Transverse colon (tissue), 4 donors: ENCODE results near the gene OXSR1. TPM values are rescaled to one million over a fixed set of nuclear protein-coding genes. Genes with fewer than 3 reads are reported as not detected.

Experiments
- DNase-seq: peaks from one replicate; pipeline ENCODE4 v3.0.0-alpha.2; 2019
- H3K27ac ChIP-seq, 4 donors: fragments of 200-600 bp; sonication (generic); 2 replicates each; pipeline ENCODE4 v1.5.1; 2016 to 2018; ENCODE audit warnings: inconsistent platforms in 4 of 4
- H3K27me3 ChIP-seq: fragments of 200-600 bp; sonication (generic); 2 replicates; pipeline ENCODE4 v1.5.1; 2017; ENCODE audit warnings: inconsistent platforms
- H3K36me3 ChIP-seq, 4 donors: fragments of 200-600 bp; sonication (generic); 2 replicates each; pipeline ENCODE4 v1.5.1; 2017 to 2019; ENCODE audit warnings: inconsistent platforms in 4 of 4
- H3K4me1 ChIP-seq, 4 donors: fragments of 200-600 bp; sonication (generic); 2 replicates each; pipeline ENCODE4 v1.5.1; 2017 to 2020; ENCODE audit warnings: inconsistent platforms in 4 of 4
- H3K4me3 ChIP-seq, 4 donors: fragments of 200-600 bp; sonication (generic); 1 replicate in 1 of 4; 2 replicates in 3 of 4; pipeline versions ENCODE4 v1.5.1 to v1.6.1; 2017 to 2019; ENCODE audit warnings: inconsistent platforms in 4 of 4
- H3K9me3 ChIP-seq, 2 donors: fragments of 200-600 bp; sonication (generic); 2 replicates each; pipeline ENCODE4 v1.5.1; 2017 to 2019; ENCODE audit warnings: inconsistent platforms in 2 of 2
- EP300 ChIP-seq: sonication (generic); formaldehyde crosslinking; IDR thresholded peaks from one replicate; pipeline ENCODE4 v1.6.1; 2017; ENCODE audit warnings: antibody characterized with exemption, low read depth
- POLR2A ChIP-seq: fragments of 450-650 bp; IDR thresholded peaks from one replicate; pipeline ENCODE4 v1.6.1; 2016; ENCODE audit warnings: antibody characterized with exemption, mild to moderate bottlenecking, moderate library complexity
- POLR2AphosphoS5 ChIP-seq, 3 donors: sonication (generic); formaldehyde crosslinking; IDR thresholded peaks; one replicate each; pipeline ENCODE4 v1.6.1; 2016; ENCODE audit warnings: antibody characterized with exemption in 3 of 3
- WGBS, 2 donors: methylation state at CpG; one replicate each; pipeline ENCODE4 v1.1.5; 2018; ENCODE audit warnings: low coverage in 1 of 2; 5-methylcytosine and 5-hydroxymethylcytosine counted together
- in situ Hi-C, 4 donors: fragments of 200-750 bp; cut with MboI; loops; one replicate each; pipeline versions ENCODE4 v1.15.0 to v1.15.1; 2017; ENCODE audit warnings: low sequenced_read_pairs in 3 of 4, low pct_ligation_motif_present in 1 of 4, low pct_unique_long_range_greater_than_20kb in 1 of 4
- intact Hi-C: fragments of 100-400 bp; cut with DNase I; formaldehyde crosslinking; loops from one replicate; pipeline ENCODE4 v1.15.1; 2023; ENCODE audit warnings: low total_unique reads
- total RNA-seq, 4 donors: library from RNA; depleted of rRNA; stranded (reverse); fragments of >200 nt; gene quantifications; one replicate each; pipeline ENCODE4 v1.1.0, GENCODE V29; 2016
- TF ChIP-seq, protein P1 (sequence below), 5 experiments: fragments of 200-600 bp in 3 of 5; fragments of 450-650 bp in 2 of 5; sonication (generic) in 3 of 5; IDR thresholded peaks; 1 replicate in 2 of 5; 2 replicates in 3 of 5; pipeline ENCODE4 v1.5.1; 2016 to 2017; ENCODE audit warnings: antibody characterized with exemption in 5 of 5, inconsistent platforms in 3 of 5, mild to moderate bottlenecking in 2 of 5, moderate library complexity in 1 of 5

The OXSR1 gene
- total RNA-seq, 4 donors from 2014 or later, result 35.9 to 47.9 (median 43.5) TPM

DNA sequence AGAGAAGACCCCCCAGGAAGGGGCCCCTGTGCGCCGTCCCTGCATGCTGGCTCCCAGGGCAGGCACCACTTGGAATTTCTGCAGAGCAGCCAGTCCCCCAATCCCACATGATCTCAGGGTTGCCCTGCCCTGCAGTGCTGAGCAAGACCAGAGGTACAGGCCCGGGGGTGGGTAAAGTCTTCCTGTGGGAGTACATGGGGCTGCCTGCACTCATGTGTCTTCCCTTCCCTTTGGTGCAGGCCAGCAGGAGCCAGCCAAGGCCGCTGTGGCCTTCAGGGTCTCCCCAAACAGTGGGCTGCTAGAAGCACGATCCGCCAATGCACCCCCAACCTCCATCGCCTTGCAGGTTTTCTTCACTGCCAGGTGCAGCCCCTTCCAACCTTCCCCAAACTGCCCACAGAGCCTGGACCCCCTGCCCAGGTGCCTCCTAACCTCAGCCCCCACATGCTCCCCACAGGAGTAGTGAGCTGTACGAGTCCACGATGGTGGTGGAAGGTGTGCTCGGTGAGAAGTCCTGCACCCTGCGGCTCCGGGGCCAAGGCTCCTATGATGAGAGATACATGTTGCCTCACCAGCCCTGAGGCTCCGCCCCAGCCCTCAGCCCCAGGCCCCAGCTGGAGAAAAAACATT, 43.4 kb upstream of the OXSR1 start:
- Histone ChIP-seq H3K27ac (no peak overlapping the region), H3K9me3 (no peaks in the 10 kb centered on the region), H3K36me3 (peaks cover 0 to 54% (median 21%) of the 10 kb centered on the region in 4 donors), H3K4me3 (no peak overlapping the region), H3K4me1 (no peaks in the 10 kb centered on the region), H3K27me3 (no peaks in the 10 kb centered on the region)
- no peak for DNase-seq
- TF ChIP-seq, protein P1, sequence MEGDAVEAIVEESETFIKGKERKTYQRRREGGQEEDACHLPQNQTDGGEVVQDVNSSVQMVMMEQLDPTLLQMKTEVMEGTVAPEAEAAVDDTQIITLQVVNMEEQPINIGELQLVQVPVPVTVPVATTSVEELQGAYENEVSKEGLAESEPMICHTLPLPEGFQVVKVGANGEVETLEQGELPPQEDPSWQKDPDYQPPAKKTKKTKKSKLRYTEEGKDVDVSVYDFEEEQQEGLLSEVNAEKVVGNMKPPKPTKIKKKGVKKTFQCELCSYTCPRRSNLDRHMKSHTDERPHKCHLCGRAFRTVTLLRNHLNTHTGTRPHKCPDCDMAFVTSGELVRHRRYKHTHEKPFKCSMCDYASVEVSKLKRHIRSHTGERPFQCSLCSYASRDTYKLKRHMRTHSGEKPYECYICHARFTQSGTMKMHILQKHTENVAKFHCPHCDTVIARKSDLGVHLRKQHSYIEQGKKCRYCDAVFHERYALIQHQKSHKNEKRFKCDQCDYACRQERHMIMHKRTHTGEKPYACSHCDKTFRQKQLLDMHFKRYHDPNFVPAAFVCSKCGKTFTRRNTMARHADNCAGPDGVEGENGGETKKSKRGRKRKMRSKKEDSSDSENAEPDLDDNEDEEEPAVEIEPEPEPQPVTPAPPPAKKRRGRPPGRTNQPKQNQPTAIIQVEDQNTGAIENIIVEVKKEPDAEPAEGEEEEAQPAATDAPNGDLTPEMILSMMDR (IDR thresholded peaks at IDR 0.05), result no peak
- TF ChIP-seq POLR2A, result no peak
- no peak for TF ChIP-seq POLR2AphosphoS5 (IDR thresholded peaks at IDR 0.05)
- TF ChIP-seq EP300, result no peak
- intact Hi-C loops, result no loop called here
- in situ Hi-C loops, result loop anchor here in 1 of 4 donors (25.0 kb wide), 1 partner anchor 365 kb away; the partner anchor contains the start of gene EXOG
- 97% methylated on average over 11 of the region's 13 CpGs; no CpG with 5 or more reads in 1 of the 2 donors for WGBS, 2 donors

DNA sequence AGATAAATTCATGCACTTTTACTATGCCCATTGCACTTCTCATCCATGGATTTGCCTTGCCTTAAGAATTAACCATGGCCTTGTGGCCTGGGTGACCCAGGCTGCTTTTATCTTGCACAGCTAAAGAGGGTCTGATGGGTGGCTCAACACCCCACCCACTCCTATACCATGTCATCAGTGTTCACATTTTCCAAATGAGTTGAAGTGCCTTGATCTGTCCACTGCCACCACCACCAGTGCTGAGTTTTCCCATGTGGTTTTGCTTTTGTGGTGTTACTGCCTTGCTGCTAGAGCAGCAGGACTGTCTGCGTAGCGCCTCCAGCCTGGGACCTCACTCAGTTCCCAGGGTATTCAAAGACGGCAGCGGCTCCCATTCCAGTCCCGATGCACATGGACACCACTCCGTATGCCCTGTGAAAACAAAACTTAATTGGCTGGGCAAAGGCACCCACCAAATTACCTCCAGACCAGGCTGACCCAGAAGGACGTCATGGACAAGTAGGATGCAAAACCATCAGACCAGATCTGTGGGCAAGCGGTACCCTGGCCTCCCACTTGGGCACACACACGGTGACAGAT, 42.5 kb upstream of the OXSR1 start:
- DNase-seq, result no peak
- in situ Hi-C loops, result loop anchor here in 1 of 4 donors (25.0 kb wide), 1 partner anchor 364 kb away; the partner anchor contains the start of gene EXOG
- TF ChIP-seq, protein P1 (IDR thresholded peaks at IDR 0.05), result no peak
- no peak for TF ChIP-seq EP300
- no peak for TF ChIP-seq POLR2A
- TF ChIP-seq POLR2AphosphoS5 (IDR thresholded peaks at IDR 0.05), result no peak
- no peak overlapping the region for H3K4me3 ChIP-seq
- 96% methylated on average over 9 of the region's 9 CpGs; no CpG with 5 or more reads in 1 of the 2 donors for WGBS, 2 donors
- H3K27me3 ChIP-seq, result no peaks in the 10 kb centered on the region
- H3K9me3 ChIP-seq, result no peaks in the 10 kb centered on the region
- H3K27ac ChIP-seq, result no peak overlapping the region
- no peaks in the 10 kb centered on the region for H3K4me1 ChIP-seq
- peaks cover 0 to 61% (median 25%) of the 10 kb centered on the region in 4 donors for H3K36me3 ChIP-seq
- intact Hi-C loops, result no loop called here

DNA sequence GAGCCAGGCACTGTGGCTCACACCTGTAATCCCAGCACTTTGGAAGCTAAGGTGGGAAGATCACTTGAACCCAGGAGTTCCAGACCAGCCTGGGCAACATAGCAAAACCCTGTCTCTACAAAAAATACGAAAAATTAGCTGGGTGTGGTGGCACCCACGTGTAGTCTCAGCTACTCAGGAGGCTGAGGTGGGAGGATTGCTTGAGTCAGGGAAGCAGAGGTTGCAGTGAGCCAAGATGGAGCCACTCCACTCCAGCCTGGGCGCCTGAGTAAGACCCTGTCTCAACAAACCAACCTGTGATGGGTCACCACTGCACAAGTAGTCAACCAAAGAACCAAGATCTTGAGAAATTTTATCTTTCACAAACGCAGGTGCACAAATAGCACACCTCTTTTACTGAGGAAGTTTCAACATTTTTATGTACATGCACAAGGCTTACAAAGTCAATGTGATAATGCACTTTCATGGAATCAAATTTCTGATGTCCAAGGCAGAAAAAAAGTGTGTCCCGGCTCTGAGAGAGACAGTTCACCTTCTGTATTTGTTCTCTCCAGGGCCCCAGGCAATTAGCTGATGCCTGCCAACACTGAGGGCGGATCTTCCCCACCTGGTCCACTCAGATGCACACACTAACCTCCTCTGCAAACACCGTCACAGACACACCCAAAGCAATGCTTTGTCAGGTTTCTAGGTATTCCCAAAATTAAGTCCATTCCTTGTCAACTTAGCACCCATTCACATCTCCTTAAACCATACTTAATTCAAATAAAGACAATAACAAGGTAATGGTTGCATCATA, 40.8 kb upstream of the OXSR1 start:
- WGBS, 2 donors, result 71 to 80% methylated on average over 2 to 7 of the region's 7 CpGs
- DNase-seq, result no peak
- intact Hi-C loops (no loop called here), in situ Hi-C loops (loop anchor here in 3 of 4 donors (25.0 kb wide), 2 partner anchors 338 to 363 kb away; partner anchors contain the start of genes EXOG (in 2 of the 3) and ACVR2B (in 1 of the 3))
- no peaks in the 10 kb centered on the region for H3K9me3 ChIP-seq
- no peaks in the 10 kb centered on the region for H3K27me3 ChIP-seq
- peaks cover 0 to 77% (median 33%) of the 10 kb centered on the region in 4 donors for H3K36me3 ChIP-seq
- H3K27ac ChIP-seq, result no peak overlapping the region
- H3K4me1 ChIP-seq, result no peaks in the 10 kb centered on the region
- H3K4me3 ChIP-seq, result no peak overlapping the region
- TF ChIP-seq POLR2AphosphoS5 (IDR thresholded peaks at IDR 0.05) (no peak), EP300 (no peak), POLR2A (no peak)
- TF ChIP-seq, protein P1 (IDR thresholded peaks at IDR 0.05), result no peak
